ENCODE measurements around the gene ZNF446.
A peak's percentile ranks its signal among the peaks of the same experiment; 100 is the strongest.

The ZNF446 gene

GRCh38 chr19:58516964-58517833, 41.0 kb downstream of the ZNF446 start:
- Histone ChIP-seq H3K4me1 (ENCODE audit: control insufficient read depth in 2 of 2, insufficient read depth in 1 of 2, low read depth in 1 of 2, low read length in 2 of 2) (peaks cover 9 to 17% of the 10 kb centered on the region in 2 donors), H2AK5ac (ENCODE audit: low read depth, low read length) (peak overlapping the region; percentile 54), H3K18ac (ENCODE audit: low read length) (no peak overlapping the region), H3K9ac (ENCODE audit: low read depth, low read length, poor library complexity) (peak overlapping the region; percentile 21), H3K14ac (ENCODE audit: low read length) (peak overlapping the region; percentile 8), H3K23ac (ENCODE audit: low read depth, low read length, poor library complexity) (peak overlapping the region; percentile 63), H4K91ac (ENCODE audit: low read depth, low read length, poor library complexity) (no peak overlapping the region), H3K36me3 (replicated peaks in 1 of 2; ENCODE audit: control insufficient read depth in 2 of 2, insufficient read depth in 2 of 2, low read length in 2 of 2) (peaks cover 24 to 43% of the 10 kb centered on the region in 2 donors), H3K9me3 (replicated peaks in 1 of 2; ENCODE audit: control insufficient read depth in 2 of 2, insufficient read depth in 1 of 2, low read depth in 1 of 2, low read length in 2 of 2) (no peaks in the 10 kb centered on the region), H2BK120ac (ENCODE audit: low read depth, low read length) (no peak overlapping the region), H2AFZ (ENCODE audit: low read length) (no peak overlapping the region), H4K8ac (ENCODE audit: low read depth, low read length) (no peak overlapping the region), H2BK12ac (ENCODE audit: low read length) (no peak overlapping the region), H3K4me3 (ENCODE audit: low read length in 2 of 2) (peak overlapping the region; percentile 12 to 27), H2BK5ac (ENCODE audit: low read length) (no peak overlapping the region), H3K4me2 (ENCODE audit: insufficient read depth, low read length, poor library complexity, severe bottlenecking) (no peak overlapping the region), H3K4ac (ENCODE audit: low read length) (no peak overlapping the region), H3K27ac (replicated peaks; ENCODE audit: low read length) (no peak overlapping the region), H2BK15ac (ENCODE audit: low read length) (no peak overlapping the region), H3K27me3 (ENCODE audit: control insufficient read depth in 3 of 3, insufficient read depth in 3 of 3, low read depth in 1 of 3, low read length in 3 of 3) (no peaks in the 10 kb centered on the region), H3K79me1 (ENCODE audit: low read depth, low read length) (peaks cover 14% of the 10 kb centered on the region)
- no peak for DNase-seq (ENCODE audit: low spot score)
- WGBS, 2 donors (ENCODE audit: extremely low coverage in 2 of 2, insufficient read length in 2 of 2, insufficient replicate concordance in 1 of 2), result no CpG with 5 or more reads among the region's 65 CpGs

GRCh38 chr19:58518256-58519086, 42.3 kb downstream of the ZNF446 start:
- Histone ChIP-seq H2BK12ac (ENCODE audit: low read length) (no peak overlapping the region), H2AFZ (ENCODE audit: low read length) (peak overlapping the region; percentile 90), H2AK5ac (ENCODE audit: low read depth, low read length) (peak overlapping the region; percentile 99), H3K9me3 (replicated peaks in 1 of 2; ENCODE audit: control insufficient read depth in 2 of 2, insufficient read depth in 1 of 2, low read depth in 1 of 2, low read length in 2 of 2) (no peaks in the 10 kb centered on the region), H3K14ac (ENCODE audit: low read length) (peak overlapping the region; percentile 85), H3K27me3 (ENCODE audit: control insufficient read depth in 3 of 3, insufficient read depth in 3 of 3, low read depth in 1 of 3, low read length in 3 of 3) (no peaks in the 10 kb centered on the region), H3K36me3 (replicated peaks in 1 of 2; ENCODE audit: control insufficient read depth in 2 of 2, insufficient read depth in 2 of 2, low read length in 2 of 2) (peaks cover 19 to 37% of the 10 kb centered on the region in 2 donors), H4K8ac (ENCODE audit: low read depth, low read length) (no peak overlapping the region), H3K9ac (ENCODE audit: low read depth, low read length, poor library complexity) (peak overlapping the region; percentile 71), H4K91ac (ENCODE audit: low read depth, low read length, poor library complexity) (no peak overlapping the region), H2BK120ac (ENCODE audit: low read depth, low read length) (no peak overlapping the region), H3K27ac (replicated peaks; ENCODE audit: low read length) (peak overlapping the region; percentile 94), H3K4me3 (ENCODE audit: low read length in 2 of 2) (peak overlapping the region; percentile 53 to 89), H2BK5ac (ENCODE audit: low read length) (peak overlapping the region; percentile 93), H2BK15ac (ENCODE audit: low read length) (no peak overlapping the region), H3K18ac (ENCODE audit: low read length) (peak overlapping the region; percentile 84), H3K4me2 (ENCODE audit: insufficient read depth, low read length, poor library complexity, severe bottlenecking) (peak overlapping the region; percentile 85), H3K23ac (ENCODE audit: low read depth, low read length, poor library complexity) (peak overlapping the region; percentile 98), H3K4ac (ENCODE audit: low read length) (peak overlapping the region; percentile 99), H3K79me1 (ENCODE audit: low read depth, low read length) (peaks cover 14% of the 10 kb centered on the region), H3K4me1 (ENCODE audit: control insufficient read depth in 2 of 2, insufficient read depth in 1 of 2, low read depth in 1 of 2, low read length in 2 of 2) (peaks cover 9 to 17% of the 10 kb centered on the region in 2 donors)
- DNase-seq (ENCODE audit: low spot score), result no peak
- no CpG with 5 or more reads among the region's 22 CpGs for WGBS, 2 donors (ENCODE audit: extremely low coverage in 2 of 2, insufficient read length in 2 of 2, insufficient replicate concordance in 1 of 2)

GRCh38 chr19:58519087-58519354, 42.9 kb downstream of the ZNF446 start:
- Histone ChIP-seq H3K4me1 (ENCODE audit: control insufficient read depth in 2 of 2, insufficient read depth in 1 of 2, low read depth in 1 of 2, low read length in 2 of 2) (peaks cover 9 to 15% of the 10 kb centered on the region in 2 donors), H2BK12ac (ENCODE audit: low read length) (no peak overlapping the region), H3K4me3 (ENCODE audit: low read length in 2 of 2) (peak overlapping the region; percentile 53 to 89), H3K27ac (replicated peaks; ENCODE audit: low read length) (peak overlapping the region; percentile 94), H3K18ac (ENCODE audit: low read length) (peak overlapping the region; percentile 99), H4K8ac (ENCODE audit: low read depth, low read length) (no peak overlapping the region), H3K27me3 (ENCODE audit: control insufficient read depth in 3 of 3, insufficient read depth in 3 of 3, low read depth in 1 of 3, low read length in 3 of 3) (no peaks in the 10 kb centered on the region), H3K36me3 (replicated peaks in 1 of 2; ENCODE audit: control insufficient read depth in 2 of 2, insufficient read depth in 2 of 2, low read length in 2 of 2) (peaks cover 19 to 32% of the 10 kb centered on the region in 2 donors), H3K4me2 (ENCODE audit: insufficient read depth, low read length, poor library complexity, severe bottlenecking) (peak overlapping the region; percentile 85), H3K4ac (ENCODE audit: low read length) (peak overlapping the region; percentile 99), H2BK5ac (ENCODE audit: low read length) (peak overlapping the region; percentile 93), H2BK15ac (ENCODE audit: low read length) (peak overlapping the region; percentile 75), H2AFZ (ENCODE audit: low read length) (peak overlapping the region; percentile 90), H2BK120ac (ENCODE audit: low read depth, low read length) (peak overlapping the region; percentile 72), H2AK5ac (ENCODE audit: low read depth, low read length) (peak overlapping the region; percentile 99), H3K9me3 (replicated peaks in 1 of 2; ENCODE audit: control insufficient read depth in 2 of 2, insufficient read depth in 1 of 2, low read depth in 1 of 2, low read length in 2 of 2) (no peaks in the 10 kb centered on the region), H3K14ac (ENCODE audit: low read length) (peak overlapping the region; percentile 47), H4K91ac (ENCODE audit: low read depth, low read length, poor library complexity) (peak overlapping the region; percentile 85), H3K79me1 (ENCODE audit: low read depth, low read length) (peaks cover 14% of the 10 kb centered on the region), H3K9ac (ENCODE audit: low read depth, low read length, poor library complexity) (peak overlapping the region; percentile 99), H3K23ac (ENCODE audit: low read depth, low read length, poor library complexity) (peak overlapping the region; percentile 98)
- no CpG with 5 or more reads among the region's 14 CpGs for WGBS, 2 donors (ENCODE audit: extremely low coverage in 2 of 2, insufficient read length in 2 of 2, insufficient replicate concordance in 1 of 2)
- peak; percentile 71 for DNase-seq (ENCODE audit: low spot score)

All from neuronal stem cell (in vitro differentiated cells).